ENCODE results near the gene HTT.

HTT gene

GRCh38 chr4:3205995-3206394, 131.5 kb downstream of the HTT start:
- no peak for DNase-seq

GRCh38 chr4:3206439-3207100, 132.1 kb downstream of the HTT start:
- DNase-seq = no peak

- no peak for DNase-seq
These were observed 133.1 kb downstream of the HTT start for GRCh38 chr4:3207531-3208037.

- no peak for DNase-seq
These were observed 134.3 kb downstream of the HTT start for GRCh38 chr4:3208826-3209225.

GRCh38 chr4:3209551-3210325, 135.3 kb downstream of the HTT start:
- no peak for DNase-seq

- no peak for DNase-seq
These were observed 136.0 kb downstream of the HTT start for GRCh38 chr4:3210467-3210866.

- no peak for DNase-seq
These were observed 137.4 kb downstream of the HTT start for GRCh38 chr4:3211866-3212265.

GRCh38 chr4:3212391-3213105, 138.1 kb downstream of the HTT start:
- no peak for DNase-seq

GRCh38 chr4:3213106-3213425, 138.6 kb downstream of the HTT start:
- no peak for DNase-seq

GRCh38 chr4:3213661-3214250, 139.3 kb downstream of the HTT start:
- no peak for DNase-seq

GRCh38 chr4:3215256-3215655, 140.8 kb downstream of the HTT start:
- DNase-seq = no peak

- DNase-seq = no peak
These were observed 141.3 kb downstream of the HTT start for GRCh38 chr4:3215733-3216132.

- no peak for DNase-seq
These were observed 142.8 kb downstream of the HTT start for GRCh38 chr4:3217266-3217665.

GRCh38 chr4:3217771-3218170, 143.3 kb downstream of the HTT start:
- no peak for DNase-seq

- no peak for DNase-seq
These were observed 144.6 kb downstream of the HTT start for GRCh38 chr4:3218824-3219760.

GRCh38 chr4:3219761-3220475, 145.4 kb downstream of the HTT start:
- DNase-seq = no peak

GRCh38 chr4:3220476-3221183, 146.1 kb downstream of the HTT start:
- DNase-seq = no peak

- DNase-seq = no peak
These were observed 146.7 kb downstream of the HTT start for GRCh38 chr4:3221184-3221494.

- no peak for DNase-seq
These were observed 147.5 kb downstream of the HTT start for GRCh38 chr4:3221996-3222395.

- DNase-seq = no peak
These were observed 148.9 kb downstream of the HTT start for GRCh38 chr4:3223346-3223745.

Data from DMS79 (cell line).